A549 (cell line): Measurements from ENCODE around the gene NFIA. TPM values are rescaled to one million over a fixed set of nuclear protein-coding genes. Genes with fewer than 3 reads are reported as not detected.

ENCODE experiments used
- ATAC-seq, 2 experiments: fragments of 200-7000 bp in 1 of 2; fragments of >200 bp in 1 of 2; cut with Nextera tagmentation in 1 of 2; cut with Tn5 transposase in 1 of 2; 3 replicates each; pipeline versions ENCODE4 v1.8.0 to v1.9.1; 2018 to 2020; ENCODE audit warnings: mild to moderate bottlenecking in 1 of 2, moderate library complexity in 1 of 2
- CTCF ChIA-PET: fragments of 300-600 bp; sonication (Branson Sonifier 250); formaldehyde crosslinking; extraction: SDS; loops from one replicate; lab custom pipeline; 2021; ENCODE audit warnings: antibody characterized with exemption, inconsistent platforms; lab: Yijun Ruan, JAX
- POLR2A ChIA-PET: fragments of 350-600 bp; formaldehyde crosslinking; extraction: SDS; loops from one replicate; lab custom pipeline; 2021; ENCODE audit warnings: antibody characterized with exemption, inconsistent platforms; lab: Yijun Ruan, JAX
- DNase-seq, 2 experiments: peaks; one replicate each; pipeline versions ENCODE4 v3.0.0 to v3.0.0-alpha.2; 2011 to 2016; ENCODE audit warnings: low read depth in 1 of 2, low spot score in 1 of 2
- FAIRE-seq: peaks from 2 replicates; lab custom pipeline; 2011; peaks lifted over from hg19 to GRCh38; lab: Jason Lieb, UNC
- H3K27ac ChIP-seq, 2 experiments: fragments of >200 bp; sonication (Bioruptor Twin); formaldehyde crosslinking; 3 replicates each; pipeline ENCODE4 v1.5.1; 2016 to 2017
- H3K4me1 ChIP-seq: fragments of >200 bp; sonication (Bioruptor Twin); formaldehyde crosslinking; 3 replicates; pipeline ENCODE4 v1.6.1; 2016
- H3K4me2 ChIP-seq: fragments of >200 bp; sonication (Bioruptor Twin); formaldehyde crosslinking; 3 replicates; pipeline ENCODE4 v1.6.1; 2016
- H3K4me3 ChIP-seq: fragments of >200 bp; sonication (Bioruptor Twin); formaldehyde crosslinking; 3 replicates; pipeline ENCODE4 v1.5.1; 2016
- H3K9me3 ChIP-seq: fragments of >200 bp; sonication (Bioruptor Twin); formaldehyde crosslinking; 3 replicates; pipeline ENCODE4 v1.6.1; 2016
- CBX8 ChIP-seq: fragments of 200-600 bp; sonication (generic); IDR thresholded peaks from 2 replicates; pipeline ENCODE4 v1.6.1; 2016
- CHD2 ChIP-seq: fragments of 150-350 bp; IDR thresholded peaks from 2 replicates; pipeline ENCODE4 v1.6.1; 2014; ENCODE audit warnings: low read length; ENCODE audit not compliant: partially characterized antibody
- CHD4 ChIP-seq: fragments of 200-600 bp; sonication (generic); IDR thresholded peaks from 2 replicates; pipeline ENCODE4 v1.6.1; 2016; ENCODE audit warnings: antibody characterized with exemption, mild to moderate bottlenecking, borderline replicate concordance
- EHMT2 ChIP-seq: fragments of 200-600 bp; sonication (generic); IDR thresholded peaks from 2 replicates; pipeline ENCODE4 v1.6.1; 2016; ENCODE audit warnings: antibody characterized with exemption, low read depth, mild to moderate bottlenecking, moderate library complexity
- ESRRA ChIP-seq: fragments of 150-350 bp; IDR thresholded peaks from 2 replicates; pipeline ENCODE4 v1.6.1; 2014; ENCODE audit warnings: mild to moderate bottlenecking, low read length, borderline replicate concordance
- FOSB ChIP-seq: fragments of 250-450 bp; sonication (Bioruptor Pico); IDR thresholded peaks from 2 replicates; pipeline ENCODE4 v1.5.0; 2020; ENCODE audit warnings: mild to moderate bottlenecking, moderate library complexity
- GATA3 ChIP-seq: IDR thresholded peaks from 2 replicates; pipeline ENCODE4 v1.6.1; 2012; ENCODE audit warnings: borderline replicate concordance
- HEYL ChIP-seq: fragments of 250-450 bp; sonication (Bioruptor Pico); IDR thresholded peaks from 2 replicates; pipeline ENCODE4 v1.8.0; 2021; ENCODE audit warnings: mild to moderate bottlenecking, moderate library complexity
- HOXB13 ChIP-seq: fragments of 250-450 bp; sonication (Bioruptor Pico); IDR thresholded peaks from 2 replicates; pipeline ENCODE4 v1.5.0; 2020; ENCODE audit warnings: low read depth, mild to moderate bottlenecking, moderate library complexity
- HOXB5 ChIP-seq: fragments of 250-450 bp; sonication (Bioruptor Pico); IDR thresholded peaks from 2 replicates; pipeline ENCODE4 v1.5.0; 2020; ENCODE audit warnings: mild to moderate bottlenecking, moderate library complexity
- JUN ChIP-seq, 2 experiments: fragments of >200 bp; sonication (Bioruptor Twin); formaldehyde crosslinking; IDR thresholded peaks; 2 replicates in 1 of 2; 3 replicates in 1 of 2; pipeline ENCODE4 v1.6.1; 2016 to 2017
- JUNB ChIP-seq: fragments of >200 bp; sonication (Bioruptor Twin); formaldehyde crosslinking; IDR thresholded peaks from 2 replicates; pipeline ENCODE4 v1.6.1; 2016
- KDM5A ChIP-seq: fragments of 200-600 bp; sonication (generic); IDR thresholded peaks from 2 replicates; pipeline ENCODE4 v1.6.1; 2016; ENCODE audit warnings: antibody characterized with exemption, mild to moderate bottlenecking
- MAFK ChIP-seq: fragments of 450-650 bp; IDR thresholded peaks from 2 replicates; pipeline ENCODE4 v1.6.1; 2014; ENCODE audit not compliant: partially characterized antibody
- NR3C1 ChIP-seq: fragments of >200 bp; sonication (Bioruptor Twin); formaldehyde crosslinking; IDR thresholded peaks from 3 replicates; pipeline ENCODE4 v1.6.1; 2017
- PHF8 ChIP-seq: fragments of 200-600 bp; sonication (generic); IDR thresholded peaks from 2 replicates; pipeline ENCODE4 v1.6.1; 2016; ENCODE audit warnings: low read depth, mild to moderate bottlenecking, antibody characterized with exemption, moderate library complexity, borderline replicate concordance
- RARB ChIP-seq: fragments of 250-450 bp; sonication (Bioruptor Pico); IDR thresholded peaks from 2 replicates; pipeline ENCODE4 v1.8.0; 2021; ENCODE audit warnings: mild to moderate bottlenecking, moderate library complexity
- RCOR1 ChIP-seq: fragments of 150-350 bp; IDR thresholded peaks from 2 replicates; pipeline ENCODE4 v1.6.1; 2014; ENCODE audit warnings: antibody characterized with exemption, low read length, low read depth
- REST ChIP-seq: fragments of 200-600 bp; sonication (generic); IDR thresholded peaks from 2 replicates; pipeline ENCODE4 v1.6.1; 2016; ENCODE audit warnings: antibody characterized with exemption, mild to moderate bottlenecking, moderate library complexity
- SMC3 ChIP-seq: fragments of >200 bp; sonication (Bioruptor Twin); formaldehyde crosslinking; IDR thresholded peaks from 3 replicates; pipeline ENCODE4 v1.6.1; 2018; ENCODE audit warnings: inconsistent platforms
- ZNF302 ChIP-seq: fragments of 250-450 bp; sonication (Bioruptor Pico); IDR thresholded peaks from 2 replicates; pipeline ENCODE4 v1.9.0; 2021; ENCODE audit warnings: inconsistent platforms, mild to moderate bottlenecking, moderate library complexity
- ZSCAN20 ChIP-seq: fragments of 250-450 bp; sonication (Bioruptor Pico); IDR thresholded peaks from 2 replicates; pipeline ENCODE4 v1.8.0; 2022; ENCODE audit warnings: mild to moderate bottlenecking, moderate library complexity
- WGBS: methylation state at CpG from one replicate; pipeline ENCODE4 v1.1.6; 2017; ENCODE audit errors: missing lambda C conversion rate; 5-methylcytosine and 5-hydroxymethylcytosine counted together
- polyA plus RNA-seq, 4 experiments: library from polyadenylated mRNA; depleted of rRNA in 3 of 4; stranded (reverse); fragments of >200 nt; fragmentation: RNase III in 1 of 4; extraction: RNeasy Plus Mini Kit Qiagen cat#74134 plus additional on column Dnase treatment in 1 of 4; gene quantifications; 2 replicates in 3 of 4; 3 replicates in 1 of 4; pipeline ENCODE4 v1.2.3, GENCODE V29; 2011 to 2017
- TF ChIP-seq, protein P1 (sequence below): fragments of 450-650 bp; IDR thresholded peaks from 2 replicates; pipeline ENCODE4 v1.6.1; 2014; ENCODE audit warnings: antibody characterized with exemption
- TF ChIP-seq, protein P2 (sequence below): IDR thresholded peaks from 2 replicates; pipeline ENCODE4 v1.6.1; 2012
- TF ChIP-seq, protein P3 (sequence below): IDR thresholded peaks from 2 replicates; pipeline ENCODE4 v1.6.1; 2012
- TF ChIP-seq, protein P4 (sequence below): IDR thresholded peaks from 2 replicates; pipeline ENCODE4 v1.6.1; 2012; ENCODE audit warnings: low read depth, borderline replicate concordance
- TF ChIP-seq, protein P5 (sequence below): fragments of >200 bp; sonication (Bioruptor Twin); formaldehyde crosslinking; IDR thresholded peaks from 3 replicates; pipeline ENCODE4 v1.5.1; 2016
- TF ChIP-seq, protein P6 (sequence below): fragments of >200 bp; sonication (Bioruptor Twin); formaldehyde crosslinking; IDR thresholded peaks from 3 replicates; pipeline ENCODE4 v1.6.1; 2016
- TF ChIP-seq, protein P7 (sequence below): fragments of 150-350 bp; IDR thresholded peaks from 2 replicates; pipeline ENCODE4 v1.6.1; 2014; ENCODE audit warnings: low read depth, mild to moderate bottlenecking, low read length

The NFIA gene
- polyA plus RNA-seq, 2 of the 4 experiments (the other 2 are of a cell fraction), result 6.5 to 25.8 TPM

- DNase-seq, result peak; percentile 66 to 81
- Histone ChIP-seq H3K4me1 (peaks cover 30% of the 10 kb centered on the region), H3K4me2 (peak overlapping the region; percentile 72), H3K9me3 (no peaks in the 10 kb centered on the region), H3K27ac (peak overlapping the region; percentile 81 to 91), H3K4me3 (no peak overlapping the region; the same call in 2 of the 3 replicates)
- POLR2A ChIA-PET, result no interaction called here
- no peak for FAIRE-seq
- peak; percentile 99 for ATAC-seq
- 10% methylated on average over 13 of the region's 13 CpGs for WGBS
- CTCF ChIA-PET, result interaction anchor here (0.7 to 4.6 kb wide), 14 partner anchors 11 to 359 kb away, joined by 3 to 32 read pairs (median 4); no protein-coding TSS in a partner anchor
- TF ChIP-seq CHD4 (no peak), ZNF302 (no peak), GATA3 (no peak), CHD2 (no peak), ESRRA (no peak), FOSB (no peak), KDM5A (no peak), JUN (IDR thresholded peaks at IDR 0.05) (0 out of 5 replicates have a peak, but pooled peaks have one; percentile 24 to 30), ZSCAN20 (CRISPR knock-in tag) (no peak), SMC3 (peak; percentile 83), EHMT2 (no peak), CBX8 (no peak), HOXB5 (no peak), PHF8 (no peak), HEYL (no peak), RARB (CRISPR knock-in tag) (no peak), REST (no peak), NR3C1 (no peak), MAFK (no peak), JUNB (no peak), HOXB13 (CRISPR knock-in tag) (no peak), RCOR1 (no peak)
- TF ChIP-seq, protein P1, sequence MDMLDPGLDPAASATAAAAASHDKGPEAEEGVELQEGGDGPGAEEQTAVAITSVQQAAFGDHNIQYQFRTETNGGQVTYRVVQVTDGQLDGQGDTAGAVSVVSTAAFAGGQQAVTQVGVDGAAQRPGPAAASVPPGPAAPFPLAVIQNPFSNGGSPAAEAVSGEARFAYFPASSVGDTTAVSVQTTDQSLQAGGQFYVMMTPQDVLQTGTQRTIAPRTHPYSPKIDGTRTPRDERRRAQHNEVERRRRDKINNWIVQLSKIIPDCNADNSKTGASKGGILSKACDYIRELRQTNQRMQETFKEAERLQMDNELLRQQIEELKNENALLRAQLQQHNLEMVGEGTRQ, result no peak
- TF ChIP-seq, protein P2, sequence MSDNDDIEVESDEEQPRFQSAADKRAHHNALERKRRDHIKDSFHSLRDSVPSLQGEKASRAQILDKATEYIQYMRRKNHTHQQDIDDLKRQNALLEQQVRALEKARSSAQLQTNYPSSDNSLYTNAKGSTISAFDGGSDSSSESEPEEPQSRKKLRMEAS, result peak; percentile 64
- TF ChIP-seq, protein P3, sequence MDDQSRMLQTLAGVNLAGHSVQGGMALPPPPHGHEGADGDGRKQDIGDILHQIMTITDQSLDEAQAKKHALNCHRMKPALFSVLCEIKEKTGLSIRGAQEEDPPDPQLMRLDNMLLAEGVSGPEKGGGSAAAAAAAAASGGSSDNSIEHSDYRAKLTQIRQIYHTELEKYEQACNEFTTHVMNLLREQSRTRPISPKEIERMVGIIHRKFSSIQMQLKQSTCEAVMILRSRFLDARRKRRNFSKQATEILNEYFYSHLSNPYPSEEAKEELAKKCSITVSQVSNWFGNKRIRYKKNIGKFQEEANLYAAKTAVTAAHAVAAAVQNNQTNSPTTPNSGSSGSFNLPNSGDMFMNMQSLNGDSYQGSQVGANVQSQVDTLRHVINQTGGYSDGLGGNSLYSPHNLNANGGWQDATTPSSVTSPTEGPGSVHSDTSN, result no peak
- TF ChIP-seq, protein P4, sequence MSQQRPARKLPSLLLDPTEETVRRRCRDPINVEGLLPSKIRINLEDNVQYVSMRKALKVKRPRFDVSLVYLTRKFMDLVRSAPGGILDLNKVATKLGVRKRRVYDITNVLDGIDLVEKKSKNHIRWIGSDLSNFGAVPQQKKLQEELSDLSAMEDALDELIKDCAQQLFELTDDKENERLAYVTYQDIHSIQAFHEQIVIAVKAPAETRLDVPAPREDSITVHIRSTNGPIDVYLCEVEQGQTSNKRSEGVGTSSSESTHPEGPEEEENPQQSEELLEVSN, result no peak
- TF ChIP-seq, protein P5, sequence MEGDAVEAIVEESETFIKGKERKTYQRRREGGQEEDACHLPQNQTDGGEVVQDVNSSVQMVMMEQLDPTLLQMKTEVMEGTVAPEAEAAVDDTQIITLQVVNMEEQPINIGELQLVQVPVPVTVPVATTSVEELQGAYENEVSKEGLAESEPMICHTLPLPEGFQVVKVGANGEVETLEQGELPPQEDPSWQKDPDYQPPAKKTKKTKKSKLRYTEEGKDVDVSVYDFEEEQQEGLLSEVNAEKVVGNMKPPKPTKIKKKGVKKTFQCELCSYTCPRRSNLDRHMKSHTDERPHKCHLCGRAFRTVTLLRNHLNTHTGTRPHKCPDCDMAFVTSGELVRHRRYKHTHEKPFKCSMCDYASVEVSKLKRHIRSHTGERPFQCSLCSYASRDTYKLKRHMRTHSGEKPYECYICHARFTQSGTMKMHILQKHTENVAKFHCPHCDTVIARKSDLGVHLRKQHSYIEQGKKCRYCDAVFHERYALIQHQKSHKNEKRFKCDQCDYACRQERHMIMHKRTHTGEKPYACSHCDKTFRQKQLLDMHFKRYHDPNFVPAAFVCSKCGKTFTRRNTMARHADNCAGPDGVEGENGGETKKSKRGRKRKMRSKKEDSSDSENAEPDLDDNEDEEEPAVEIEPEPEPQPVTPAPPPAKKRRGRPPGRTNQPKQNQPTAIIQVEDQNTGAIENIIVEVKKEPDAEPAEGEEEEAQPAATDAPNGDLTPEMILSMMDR, result peak; percentile 78
- TF ChIP-seq, protein P6, sequence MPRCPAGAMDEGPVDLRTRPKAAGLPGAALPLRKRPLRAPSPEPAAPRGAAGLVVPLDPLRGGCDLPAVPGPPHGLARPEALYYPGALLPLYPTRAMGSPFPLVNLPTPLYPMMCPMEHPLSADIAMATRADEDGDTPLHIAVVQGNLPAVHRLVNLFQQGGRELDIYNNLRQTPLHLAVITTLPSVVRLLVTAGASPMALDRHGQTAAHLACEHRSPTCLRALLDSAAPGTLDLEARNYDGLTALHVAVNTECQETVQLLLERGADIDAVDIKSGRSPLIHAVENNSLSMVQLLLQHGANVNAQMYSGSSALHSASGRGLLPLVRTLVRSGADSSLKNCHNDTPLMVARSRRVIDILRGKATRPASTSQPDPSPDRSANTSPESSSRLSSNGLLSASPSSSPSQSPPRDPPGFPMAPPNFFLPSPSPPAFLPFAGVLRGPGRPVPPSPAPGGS, result no peak
- TF ChIP-seq, protein P7, sequence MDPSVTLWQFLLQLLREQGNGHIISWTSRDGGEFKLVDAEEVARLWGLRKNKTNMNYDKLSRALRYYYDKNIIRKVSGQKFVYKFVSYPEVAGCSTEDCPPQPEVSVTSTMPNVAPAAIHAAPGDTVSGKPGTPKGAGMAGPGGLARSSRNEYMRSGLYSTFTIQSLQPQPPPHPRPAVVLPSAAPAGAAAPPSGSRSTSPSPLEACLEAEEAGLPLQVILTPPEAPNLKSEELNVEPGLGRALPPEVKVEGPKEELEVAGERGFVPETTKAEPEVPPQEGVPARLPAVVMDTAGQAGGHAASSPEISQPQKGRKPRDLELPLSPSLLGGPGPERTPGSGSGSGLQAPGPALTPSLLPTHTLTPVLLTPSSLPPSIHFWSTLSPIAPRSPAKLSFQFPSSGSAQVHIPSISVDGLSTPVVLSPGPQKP, result no peak
Observed at GRCh38 chr1:61337981-61338848, 255.9 kb downstream of the NFIA start.
